ENCODE data around the gene CHST5.

CHST5 gene

GRCh38 chr16:75565640-75566039, 29.7 kb upstream of the CHST5 start:
- no peak for DNase-seq (ENCODE audit: extremely low read depth, low read depth)
- H3K4me3 ChIP-seq (replicated peaks; ENCODE audit: low read depth, low read length), result peak overlapping the region; percentile 75
- no peak for TF ChIP-seq CTCF (IDR thresholded peaks at IDR 0.05; ENCODE audit: low read depth, low read length, missing control alignments)

- H3K4me3 ChIP-seq (replicated peaks; ENCODE audit: low read depth, low read length), result no peak overlapping the region
- peak; percentile 29 for DNase-seq (ENCODE audit: extremely low read depth, low read depth)
- no peak for TF ChIP-seq CTCF (IDR thresholded peaks at IDR 0.05; ENCODE audit: low read depth, low read length, missing control alignments)
Measured at GRCh38 chr16:75559564-75560372, 23.9 kb upstream of the CHST5 start.

- DNase-seq (ENCODE audit: extremely low read depth, low read depth), result no peak
- no peak for TF ChIP-seq CTCF (IDR thresholded peaks at IDR 0.05; ENCODE audit: low read depth, low read length, missing control alignments)
- H3K4me3 ChIP-seq (replicated peaks; ENCODE audit: low read depth, low read length), result no peak overlapping the region
Measured at GRCh38 chr16:75558846-75559401, 23.0 kb upstream of the CHST5 start.

- DNase-seq (ENCODE audit: extremely low read depth, low read depth), result no peak
Measured at GRCh38 chr16:75556431-75556950, 20.6 kb upstream of the CHST5 start.

GRCh38 chr16:75555707-75556430, 20.0 kb upstream of the CHST5 start, which contains the start of gene TMEM231:
TMEM231 (minus strand) TSS chr16:75556252; CDS start chr16:75556209, 43 bp downstream.
- peak within 1 kb of the TSS; percentile 64 for H3K4me3 ChIP-seq (replicated peaks; ENCODE audit: low read depth, low read length)
- TF ChIP-seq CTCF (IDR thresholded peaks at IDR 0.05; ENCODE audit: low read depth, low read length, missing control alignments), result no peak
- DNase-seq (ENCODE audit: extremely low read depth, low read depth), result peak; percentile 75

More at GRCh38 chr16:75556431-75556950, 20.6 kb upstream of the CHST5 start:
- no peak for TF ChIP-seq CTCF (IDR thresholded peaks at IDR 0.05; ENCODE audit: low read depth, low read length, missing control alignments)
- H3K4me3 ChIP-seq (replicated peaks; ENCODE audit: low read depth, low read length), result peak overlapping the region; percentile 64

GRCh38 chr16:75555213-75555706, 19.4 kb upstream of the CHST5 start:
- TF ChIP-seq CTCF (IDR thresholded peaks at IDR 0.05; ENCODE audit: low read depth, low read length, missing control alignments), result no peak
- H3K4me3 ChIP-seq (replicated peaks; ENCODE audit: low read depth, low read length), result peak overlapping the region; percentile 64
- DNase-seq (ENCODE audit: extremely low read depth, low read depth), result peak; percentile 87
